ENCODE results near the gene MORN5.

DNA sequence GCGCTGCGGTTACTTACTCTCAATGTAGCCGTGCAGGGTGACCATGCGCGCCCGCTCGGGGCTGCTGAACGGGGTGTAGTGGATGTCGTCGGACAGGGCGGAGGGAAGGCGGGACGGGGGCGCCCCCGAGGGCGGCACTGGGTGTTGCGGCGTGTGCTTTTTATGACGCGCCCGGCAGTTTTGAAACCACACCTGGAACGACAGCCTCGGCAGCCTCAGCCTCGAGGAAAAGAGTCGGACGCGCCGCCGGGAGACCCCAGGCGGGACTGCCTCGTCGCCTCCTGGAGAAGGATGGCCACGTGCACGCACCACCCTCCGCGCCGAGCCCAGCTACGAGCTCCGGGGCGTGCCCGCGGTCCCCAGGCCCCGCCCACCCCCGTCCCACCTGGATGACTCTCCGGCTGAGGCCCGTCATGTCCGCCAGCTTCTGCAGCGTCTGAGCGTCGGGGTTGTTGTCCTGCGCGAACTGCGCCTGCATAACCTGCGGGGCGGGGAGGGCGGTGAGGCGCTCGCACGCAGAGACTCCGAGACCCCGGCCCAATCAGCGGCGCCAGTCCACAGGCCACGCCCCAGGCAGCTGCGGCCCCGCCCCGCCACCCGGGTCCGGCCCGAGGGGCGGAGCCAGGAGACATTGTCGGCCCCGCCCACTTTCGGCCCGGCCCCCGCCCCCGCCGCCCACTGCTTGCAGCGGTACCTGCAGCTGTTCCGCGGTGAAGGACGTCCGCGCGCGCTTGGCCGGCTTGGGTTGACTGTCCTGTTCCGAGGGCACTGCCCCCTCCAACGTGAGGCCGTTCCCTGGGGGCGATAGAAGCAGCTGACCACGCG, 54.1 kb downstream of the MORN5 start:
- TF ChIP-seq, protein P1, sequence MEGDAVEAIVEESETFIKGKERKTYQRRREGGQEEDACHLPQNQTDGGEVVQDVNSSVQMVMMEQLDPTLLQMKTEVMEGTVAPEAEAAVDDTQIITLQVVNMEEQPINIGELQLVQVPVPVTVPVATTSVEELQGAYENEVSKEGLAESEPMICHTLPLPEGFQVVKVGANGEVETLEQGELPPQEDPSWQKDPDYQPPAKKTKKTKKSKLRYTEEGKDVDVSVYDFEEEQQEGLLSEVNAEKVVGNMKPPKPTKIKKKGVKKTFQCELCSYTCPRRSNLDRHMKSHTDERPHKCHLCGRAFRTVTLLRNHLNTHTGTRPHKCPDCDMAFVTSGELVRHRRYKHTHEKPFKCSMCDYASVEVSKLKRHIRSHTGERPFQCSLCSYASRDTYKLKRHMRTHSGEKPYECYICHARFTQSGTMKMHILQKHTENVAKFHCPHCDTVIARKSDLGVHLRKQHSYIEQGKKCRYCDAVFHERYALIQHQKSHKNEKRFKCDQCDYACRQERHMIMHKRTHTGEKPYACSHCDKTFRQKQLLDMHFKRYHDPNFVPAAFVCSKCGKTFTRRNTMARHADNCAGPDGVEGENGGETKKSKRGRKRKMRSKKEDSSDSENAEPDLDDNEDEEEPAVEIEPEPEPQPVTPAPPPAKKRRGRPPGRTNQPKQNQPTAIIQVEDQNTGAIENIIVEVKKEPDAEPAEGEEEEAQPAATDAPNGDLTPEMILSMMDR (IDR thresholded peaks at IDR 0.05), result no peak
- no peak for TF ChIP-seq POLR2A (IDR thresholded peaks at IDR 0.05)
